Adrenal gland (tissue), 12 donors: Measurements from ENCODE around the gene ZNF319. TPM values are rescaled to one million over a fixed set of nuclear protein-coding genes. Genes with fewer than 3 reads are reported as not detected.
"Not testable (repeated sequence)": the region's sequence is repeated elsewhere in the genome, so short reads cannot be mapped to it uniquely, and the experiment has no call there.

Source experiments
- DNase-seq, 7 donors: peaks; one replicate each; pipeline ENCODE4 v3.0.0-alpha.2; 2019 to 2020
- H3K27ac ChIP-seq, 5 donors: fragments of 200-600 bp; sonication (generic) in 4 of 5; 1 replicate in 3 of 5; 2 replicates in 2 of 5; pipeline versions ENCODE4 v1.5.1 to v1.8.0; 2016 to 2020; ENCODE audit warnings: mild to moderate bottlenecking in 1 of 5
- H3K27me3 ChIP-seq: fragments of 200-600 bp; 2 replicates; pipeline ENCODE4 v1.8.0; 2021
- H3K36me3 ChIP-seq, 2 donors: fragments of 200-600 bp; replicated peaks in 1 of 2; 1 replicate in 1 of 2; 2 replicates in 1 of 2; pipeline versions ENCODE4 v1.5.1 to v1.8.0; 2018 to 2022
- H3K4me1 ChIP-seq, 2 donors: fragments of 200-600 bp; replicated peaks in 1 of 2; 1 replicate in 1 of 2; 2 replicates in 1 of 2; pipeline versions ENCODE4 v1.5.1 to v1.8.0; 2018 to 2021
- H3K4me3 ChIP-seq, 4 donors: fragments of 200-600 bp; sonication (generic) in 3 of 4; one replicate each; pipeline ENCODE4 v1.5.1; 2016 to 2018
- H3K9me3 ChIP-seq, 3 donors: fragments of 200-600 bp; sonication (generic) in 1 of 3; replicated peaks in 1 of 3; 1 replicate in 2 of 3; 2 replicates in 1 of 3; pipeline versions ENCODE4 v1.5.1 to v1.8.0; 2016 to 2021
- POLR2A ChIP-seq, 2 donors: fragments of 450-650 bp; IDR thresholded peaks; one replicate each; pipeline ENCODE4 v1.6.1; 2017; ENCODE audit warnings: antibody characterized with exemption in 2 of 2, mild to moderate bottlenecking in 2 of 2, moderate library complexity in 1 of 2
- WGBS, 4 donors: extraction: QIAGEN DNeasy Blood & Tissue Kit in 2 of 4; methylation state at CpG; one replicate each; pipeline versions ENCODE4 v1.1.5 to v1.1.7; 2013 to 2017; 5-methylcytosine and 5-hydroxymethylcytosine counted together
- intact Hi-C, 2 donors: fragments of 100-400 bp; cut with DNase I; formaldehyde crosslinking; loops; one replicate each; pipeline versions ENCODE4 v1.14.1 to v1.15.0; 2022 to 2023
- polyA plus RNA-seq, 3 donors: library from polyadenylated mRNA; stranded (reverse); fragments of 200-250 nt in 2 of 3; fragments of 350-450 nt in 1 of 3; fragmentation: Illumina TruSeq in 1 of 3; extraction: RNeasy Lipid Tissue Mini Kit (QIAGEN cat#74804) in 1 of 3; gene quantifications; one replicate each; pipeline ENCODE4 v1.2.3, GENCODE V29; 2013 to 2014
- total RNA-seq, 9 donors: library from RNA; depleted of rRNA in 4 of 9; stranded (reverse); fragments of >200 nt in 4 of 9; fragments of 120-200 nt in 1 of 9; fragmentation: NEBNext Ultra II Directional in 1 of 9; extraction: Animal tissue kit (Norgen Biotek cat#: 25700) in 1 of 9; gene quantifications; one replicate each; pipeline versions ENCODE4 v1.1.0 to v1.2.4, GENCODE V29; 2013 to 2023
- TF ChIP-seq, protein P1 (sequence below), 6 experiments: fragments of 450-650 bp in 4 of 6; fragments of 200-600 bp in 2 of 6; sonication (generic) in 1 of 6; IDR thresholded peaks; 1 replicate in 5 of 6; 2 replicates in 1 of 6; pipeline versions ENCODE4 v1.5.1 to v1.8.0; 2016 to 2021; ENCODE audit warnings: antibody characterized with exemption in 6 of 6, mild to moderate bottlenecking in 2 of 6, moderate library complexity in 1 of 6
- donor health status: healthy with polysubstance abuse.
- donor health status: Bipolar disorder and iron deficiency.
- donor health status: DM: yes; HTN: yes; CAD: no.
- donor health status: DM: no; HTN: no; CAD: no.
- donor health status: DM: no; HTN: no; CAD: no.
- donor health status: DM: yes; HTN: yes; CAD: no.

Gene ZNF319
- total and polyA plus RNA-seq, 12 donors, result 2.3 to 17.9 (median 8.9) TPM

DNA sequence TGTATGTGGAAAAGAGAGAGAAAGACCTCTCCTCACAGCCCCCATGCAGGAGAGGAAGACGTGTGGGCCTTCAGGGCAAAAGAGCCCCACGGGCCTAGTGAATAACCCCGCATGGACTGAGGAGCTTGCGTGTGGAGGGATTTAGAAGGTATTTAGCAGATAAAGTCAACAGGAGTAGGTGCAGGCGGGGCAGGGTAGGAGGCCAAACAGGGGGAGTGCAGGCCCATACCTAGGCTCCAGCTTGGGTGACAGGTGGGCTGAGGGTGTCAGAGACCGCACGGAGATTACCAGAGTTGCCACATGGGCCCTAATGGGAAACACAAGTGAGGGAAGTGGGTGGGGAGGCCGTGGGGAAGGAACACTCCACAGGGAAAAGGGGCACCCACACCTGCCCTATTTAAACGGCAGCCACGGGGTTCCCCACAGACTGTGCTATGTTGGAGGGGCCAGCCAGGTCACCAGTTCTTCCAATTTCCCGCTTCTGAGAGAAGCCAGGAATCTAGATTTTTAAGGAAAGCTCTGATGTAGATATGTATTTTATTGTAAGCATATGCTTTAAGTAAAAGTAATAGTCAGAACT lies 21.4 kb downstream of the ZNF319 start:
- no peaks in the 10 kb centered on the region for H3K36me3 ChIP-seq
- no peak for DNase-seq
- intact Hi-C loops, result no loop called here
- 88 to 92% (median 89%) methylated on average over 11 of the region's 11 CpGs for WGBS, 4 donors
- H3K4me3 ChIP-seq, result no peak overlapping the region
- TF ChIP-seq, protein P1, sequence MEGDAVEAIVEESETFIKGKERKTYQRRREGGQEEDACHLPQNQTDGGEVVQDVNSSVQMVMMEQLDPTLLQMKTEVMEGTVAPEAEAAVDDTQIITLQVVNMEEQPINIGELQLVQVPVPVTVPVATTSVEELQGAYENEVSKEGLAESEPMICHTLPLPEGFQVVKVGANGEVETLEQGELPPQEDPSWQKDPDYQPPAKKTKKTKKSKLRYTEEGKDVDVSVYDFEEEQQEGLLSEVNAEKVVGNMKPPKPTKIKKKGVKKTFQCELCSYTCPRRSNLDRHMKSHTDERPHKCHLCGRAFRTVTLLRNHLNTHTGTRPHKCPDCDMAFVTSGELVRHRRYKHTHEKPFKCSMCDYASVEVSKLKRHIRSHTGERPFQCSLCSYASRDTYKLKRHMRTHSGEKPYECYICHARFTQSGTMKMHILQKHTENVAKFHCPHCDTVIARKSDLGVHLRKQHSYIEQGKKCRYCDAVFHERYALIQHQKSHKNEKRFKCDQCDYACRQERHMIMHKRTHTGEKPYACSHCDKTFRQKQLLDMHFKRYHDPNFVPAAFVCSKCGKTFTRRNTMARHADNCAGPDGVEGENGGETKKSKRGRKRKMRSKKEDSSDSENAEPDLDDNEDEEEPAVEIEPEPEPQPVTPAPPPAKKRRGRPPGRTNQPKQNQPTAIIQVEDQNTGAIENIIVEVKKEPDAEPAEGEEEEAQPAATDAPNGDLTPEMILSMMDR (IDR thresholded peaks at IDR 0.05), result no peak
- TF ChIP-seq POLR2A (IDR thresholded peaks at IDR 0.05), result no peak
- no peaks in the 10 kb centered on the region for H3K9me3 ChIP-seq
- no peaks in the 10 kb centered on the region for H3K27me3 ChIP-seq
- no peaks in the 10 kb centered on the region for H3K4me1 ChIP-seq
- H3K27ac ChIP-seq, result no peak overlapping the region

DNA sequence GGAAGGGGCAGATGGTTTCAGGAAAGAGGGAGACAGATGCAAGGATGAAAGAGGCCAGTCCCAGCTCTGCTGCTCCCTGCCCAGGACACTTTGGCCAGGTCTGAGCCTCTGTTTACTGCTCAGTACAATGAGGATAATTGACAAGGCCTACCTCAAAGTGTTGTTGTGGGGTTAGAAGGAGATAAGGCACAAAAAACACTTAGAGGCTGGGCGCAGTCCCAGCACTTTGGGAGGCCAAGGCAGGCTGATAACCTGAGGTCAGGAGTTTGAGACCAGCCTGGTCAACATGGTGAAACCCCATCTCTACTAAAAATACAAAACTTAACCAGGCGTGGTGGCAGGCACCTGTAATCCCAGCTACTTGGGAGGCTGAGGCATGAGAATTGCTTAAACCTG lies 22.4 kb downstream of the ZNF319 start:
- H3K27ac ChIP-seq, DNase-seq: not testable (repeated sequence)

DNA sequence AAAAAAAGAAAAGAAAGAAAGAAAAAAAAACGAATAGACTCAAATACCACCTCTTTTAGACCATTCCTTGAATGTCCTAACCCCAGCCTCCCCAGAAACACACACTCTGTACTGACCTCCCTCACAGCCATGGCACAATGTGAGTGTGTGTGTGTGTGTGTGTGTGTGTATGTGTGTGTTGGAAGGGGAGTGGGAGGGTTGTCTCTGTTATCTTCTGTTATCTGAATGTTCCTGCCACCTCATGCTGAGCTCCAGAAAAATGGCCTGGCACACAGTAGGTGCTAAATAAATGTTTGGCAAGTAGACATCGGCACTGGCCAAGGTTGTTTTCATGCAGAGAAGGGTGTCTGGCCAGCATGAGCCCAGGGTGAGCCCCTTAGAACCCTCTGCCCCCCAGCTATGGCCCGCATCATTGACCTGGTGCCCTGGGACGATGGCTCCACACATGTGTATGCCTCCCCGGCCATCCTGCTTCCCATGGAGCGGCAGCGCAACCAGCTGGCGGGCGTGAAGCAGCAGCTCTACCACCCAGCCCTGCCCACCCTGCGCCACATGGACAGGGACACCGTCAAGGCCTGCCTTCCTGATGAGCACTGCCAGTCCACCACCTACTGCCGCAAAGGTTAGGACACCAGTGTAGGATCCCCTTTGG lies 22.9 kb downstream of the ZNF319 start:
- Histone ChIP-seq H3K27me3 (no peaks in the 10 kb centered on the region), H3K4me3 (no peak overlapping the region), H3K4me1 (no peaks in the 10 kb centered on the region), H3K27ac (no peak overlapping the region), H3K9me3 (no peaks in the 10 kb centered on the region), H3K36me3 (no peaks in the 10 kb centered on the region)
- WGBS, 4 donors, result 81 to 89% (median 84%) methylated on average over 3 to 12 of the region's 12 CpGs
- intact Hi-C loops, result no loop called here
- DNase-seq, result no peak
- TF ChIP-seq, protein P1 (IDR thresholded peaks at IDR 0.05), result no peak
- no peak for TF ChIP-seq POLR2A (IDR thresholded peaks at IDR 0.05)

More for the DNA sequence above, 22.4 kb downstream of the ZNF319 start:
- H3K4me3 ChIP-seq, H3K36me3 ChIP-seq, H3K4me1 ChIP-seq, intact Hi-C loops, H3K9me3 ChIP-seq, H3K27me3 ChIP-seq: not testable (repeated sequence)
- WGBS, 4 donors, result 82 to 100% (median 98%) methylated on average over 2 of the region's 2 CpGs

DNA sequence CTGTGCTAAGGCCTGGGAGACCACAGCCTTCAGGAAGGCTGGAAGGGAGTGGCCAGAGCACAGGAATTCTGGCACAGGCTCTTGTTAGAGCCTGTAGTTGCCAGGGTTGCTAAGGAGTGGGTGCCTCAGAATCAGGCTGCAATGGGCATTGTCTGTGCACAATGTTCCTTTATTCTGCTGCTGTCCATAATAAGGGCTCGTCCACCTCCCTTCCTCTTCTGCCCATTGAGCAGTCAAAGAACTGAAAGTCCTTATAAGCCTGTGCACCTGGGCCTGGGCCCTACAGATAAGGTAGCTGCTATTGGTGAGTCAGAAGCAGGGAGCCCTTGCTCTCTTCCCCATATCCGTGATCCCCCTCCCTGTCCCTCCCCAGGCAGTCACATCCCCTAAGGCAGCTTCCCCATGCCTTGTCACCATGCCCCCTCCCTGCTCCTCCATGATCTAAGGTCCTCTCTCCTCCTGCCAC lies 24.1 kb downstream of the ZNF319 start:
- Histone ChIP-seq H3K4me3 (no peak overlapping the region), H3K27ac (no peak overlapping the region), H3K27me3 (no peaks in the 10 kb centered on the region), H3K36me3 (no peaks in the 10 kb centered on the region), H3K9me3 (no peaks in the 10 kb centered on the region), H3K4me1 (no peaks in the 10 kb centered on the region)
- TF ChIP-seq, protein P1 (IDR thresholded peaks at IDR 0.05), result no peak
- TF ChIP-seq POLR2A (IDR thresholded peaks at IDR 0.05), result no peak
- WGBS, 4 donors, result 71 to 82% (median 76%) methylated on average over 2 of the region's 2 CpGs
- intact Hi-C loops, result no loop called here
- DNase-seq, result no peak

DNA sequence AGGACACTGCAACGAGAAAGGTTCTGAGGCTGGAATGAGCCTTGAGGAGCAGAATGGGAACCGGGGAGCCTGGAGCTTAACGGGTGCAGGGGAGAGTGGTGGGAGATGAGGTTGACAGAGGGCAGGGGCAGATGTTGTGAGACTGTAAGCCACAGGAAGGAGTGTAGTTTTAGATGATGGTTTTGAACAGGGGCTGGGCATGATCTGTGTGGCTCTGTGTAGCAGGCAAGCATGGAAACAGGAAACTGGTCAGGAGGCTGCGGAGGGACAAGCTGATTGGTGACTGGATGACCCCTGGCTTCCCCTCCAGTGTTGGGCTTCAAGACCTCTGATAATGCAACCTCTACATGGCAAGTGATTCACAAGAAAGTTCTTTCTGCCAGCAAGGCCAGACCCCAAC lies 28.2 kb downstream of the ZNF319 start:
- no peak overlapping the region for H3K27ac ChIP-seq
- no peak for DNase-seq
- intact Hi-C loops, result no loop called here
- no peaks in the 10 kb centered on the region for H3K4me1 ChIP-seq
- no peaks in the 10 kb centered on the region for H3K36me3 ChIP-seq
- TF ChIP-seq, protein P1 (IDR thresholded peaks at IDR 0.05), result no peak
- TF ChIP-seq POLR2A (IDR thresholded peaks at IDR 0.05), result no peak
- no peaks in the 10 kb centered on the region for H3K27me3 ChIP-seq
- 58 to 68% (median 64%) methylated on average over 4 of the region's 4 CpGs for WGBS, 4 donors
- H3K4me3 ChIP-seq, result no peak overlapping the region
- H3K9me3 ChIP-seq, result no peaks in the 10 kb centered on the region
